A549 (cell line): ENCODE results near the gene KLF3.

Source experiments
- BCL3 ChIP-seq: fragments of >200 bp; sonication (Bioruptor Twin); formaldehyde crosslinking; IDR thresholded peaks from 3 replicates; pipeline ENCODE4 v1.6.1; 2016
- CTCF ChIP-seq: fragments of >200 bp; sonication (Bioruptor Twin); formaldehyde crosslinking; IDR thresholded peaks from 3 replicates; pipeline ENCODE4 v1.5.1; 2016
- EP300 ChIP-seq, 2 experiments: fragments of >200 bp; sonication (Bioruptor Twin); formaldehyde crosslinking; IDR thresholded peaks; 2 replicates in 1 of 2; 3 replicates in 1 of 2; pipeline ENCODE4 v1.6.1; 2016 to 2017
- JUNB ChIP-seq: fragments of >200 bp; sonication (Bioruptor Twin); formaldehyde crosslinking; IDR thresholded peaks from 2 replicates; pipeline ENCODE4 v1.6.1; 2016
- KDM5A ChIP-seq: fragments of 200-600 bp; sonication (generic); IDR thresholded peaks from 2 replicates; pipeline ENCODE4 v1.6.1; 2016; ENCODE audit warnings: antibody characterized with exemption, mild to moderate bottlenecking
- MAFK ChIP-seq: fragments of 450-650 bp; IDR thresholded peaks from 2 replicates; pipeline ENCODE4 v1.6.1; 2014; ENCODE audit not compliant: partially characterized antibody
- MYC ChIP-seq: IDR thresholded peaks from 2 replicates; pipeline ENCODE4 v1.6.1; 2012; ENCODE audit warnings: mild to moderate bottlenecking, inconsistent platforms, low read length, improper control_type of control experiment, borderline replicate concordance
- POLR2A ChIP-seq: IDR thresholded peaks from 2 replicates; pipeline ENCODE4 v1.6.1; 2012; ENCODE audit warnings: mild to moderate bottlenecking, low read length

DNA sequence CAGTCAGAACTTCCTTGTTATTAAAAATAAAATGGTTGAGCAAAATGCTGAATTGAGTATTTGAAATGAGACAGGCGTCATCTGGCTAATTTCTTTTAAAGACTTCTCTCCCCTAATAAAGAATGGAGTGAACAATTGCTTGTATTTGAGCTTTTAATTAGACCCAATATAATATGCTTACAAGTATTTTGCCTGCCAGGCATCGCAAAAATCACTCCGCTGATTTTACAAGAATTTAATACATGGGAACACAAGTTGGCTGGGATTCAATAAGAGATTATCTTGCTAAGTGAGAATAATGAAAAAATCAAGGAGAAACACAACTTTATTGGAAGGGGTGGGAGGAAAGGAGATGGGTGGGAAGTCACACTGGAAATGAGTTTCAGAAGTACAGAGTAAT, 52.3 kb downstream of the KLF3 start:
- TF ChIP-seq BCL3: no peak
- no peak for TF ChIP-seq CTCF
- TF ChIP-seq POLR2A: no peak
- TF ChIP-seq EP300 (IDR thresholded peaks at IDR 0.05): no peak
- TF ChIP-seq KDM5A: no peak
- no peak for TF ChIP-seq MYC
- no peak for TF ChIP-seq JUNB
- TF ChIP-seq MAFK: no peak
